Osteoblast (primary cell): ENCODE data around the gene GOLGA8O. TPM values are rescaled to one million over a fixed set of nuclear protein-coding genes. Genes with fewer than 3 reads are reported as not detected.
"Not testable (repeated sequence)": the region's sequence is repeated elsewhere in the genome, so short reads cannot be mapped to it uniquely, and the experiment has no call there.

Source experiments
- DNase-seq: peaks from one replicate; pipeline ENCODE4 v3.0.0; 2011; ENCODE audit warnings: low spot score, mixed read lengths; ENCODE audit not compliant: insufficient read length; ENCODE audit errors: missing footprints
- H2AFZ ChIP-seq: 2 replicates; pipeline ENCODE4 v1.6.0; 2011; ENCODE audit warnings: mild to moderate bottlenecking, low read length
- H3K27ac ChIP-seq: 2 replicates; pipeline ENCODE4 v1.5.1; 2011; ENCODE audit warnings: mild to moderate bottlenecking, low read depth, low read length, moderate library complexity
- H3K27me3 ChIP-seq: 2 replicates; pipeline ENCODE4 v1.6.0; 2012; ENCODE audit warnings: mild to moderate bottlenecking, control low read depth, inconsistent platforms, low read length, moderate library complexity; ENCODE audit not compliant: insufficient read depth
- H3K36me3 ChIP-seq: 2 replicates; pipeline ENCODE4 v1.5.1; 2011; ENCODE audit warnings: mild to moderate bottlenecking, low read length, control low read depth, moderate library complexity; ENCODE audit not compliant: insufficient read depth
- H3K4me1 ChIP-seq: 2 replicates; pipeline ENCODE4 v1.5.1; 2011; ENCODE audit warnings: mild to moderate bottlenecking, low read length, control low read depth, moderate library complexity; ENCODE audit not compliant: insufficient read depth
- H3K4me2 ChIP-seq: 2 replicates; pipeline ENCODE4 v1.6.0; 2011; ENCODE audit warnings: mild to moderate bottlenecking, low read length; ENCODE audit not compliant: insufficient read depth
- H3K4me3 ChIP-seq: fragments of 200-600 bp; sonication (generic); 3 replicates; pipeline ENCODE4 v1.5.1; 2012; ENCODE audit warnings: mild to moderate bottlenecking, low read length, inconsistent platforms; ENCODE audit not compliant: insufficient read depth
- H3K79me2 ChIP-seq: 2 replicates; pipeline ENCODE4 v1.6.0; 2012; ENCODE audit warnings: mild to moderate bottlenecking, low read length, control low read depth, inconsistent platforms; ENCODE audit not compliant: insufficient read depth
- H3K9me3 ChIP-seq: 2 replicates; pipeline ENCODE4 v1.5.1; 2011; ENCODE audit warnings: low read depth, low read length, control low read depth
- H4K20me1 ChIP-seq: 2 replicates; pipeline ENCODE4 v1.6.0; 2012; ENCODE audit warnings: mild to moderate bottlenecking, low read length, control low read depth; ENCODE audit not compliant: insufficient read depth
- CTCF ChIP-seq: IDR thresholded peaks from 2 replicates; pipeline ENCODE4 v1.5.1; 2011; ENCODE audit warnings: mild to moderate bottlenecking, low read depth, low read length, moderate library complexity; ENCODE audit errors: extremely low read depth
- total RNA-seq: library from RNA; depleted of rRNA; stranded (reverse); fragments of >200 nt; gene quantifications from 2 replicates; pipeline ENCODE4 v1.2.3, GENCODE V29; 2012

The GOLGA8O gene
- total RNA-seq, 1 donor = 1.1 TPM

DNA sequence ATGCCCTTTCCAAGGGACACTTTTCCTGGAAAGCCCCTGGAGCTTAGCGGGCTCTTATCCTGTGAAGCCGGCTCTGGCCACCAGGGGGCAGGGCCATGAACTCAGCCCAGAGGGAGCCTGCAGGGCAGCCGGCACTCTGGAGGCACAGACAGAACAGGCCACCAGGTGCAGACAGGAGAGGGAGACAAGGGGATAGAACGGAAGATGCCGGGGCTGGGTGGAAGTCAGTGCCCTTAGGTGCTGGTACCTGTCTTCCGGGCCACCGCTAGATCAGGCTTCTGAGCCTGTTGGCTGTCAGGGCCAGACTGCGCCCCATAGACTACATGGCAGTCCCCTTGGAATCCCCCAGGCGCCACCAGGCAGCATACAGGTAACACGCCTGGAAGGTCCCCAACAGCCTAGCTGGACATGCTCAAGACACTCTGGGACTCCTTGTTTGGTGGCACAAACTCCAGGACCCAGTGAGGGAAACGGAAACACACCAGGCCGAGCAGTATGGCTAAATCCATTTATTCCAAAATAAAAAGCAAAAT lies 14.9 kb downstream of the GOLGA8O start:
- not testable (repeated sequence) for H3K9me3 ChIP-seq, H3K4me3 ChIP-seq, DNase-seq, H3K36me3 ChIP-seq, H3K79me2 ChIP-seq, H3K27me3 ChIP-seq, H3K4me2 ChIP-seq, H3K4me1 ChIP-seq, H3K27ac ChIP-seq, H4K20me1 ChIP-seq, H2AFZ ChIP-seq

GRCh38 chr15:32434102-32434963 lies 21.1 kb downstream of the GOLGA8O start:
- not testable (repeated sequence) for H3K4me3 ChIP-seq, H3K4me1 ChIP-seq, H3K27ac ChIP-seq, H3K4me2 ChIP-seq, H3K9me3 ChIP-seq, H4K20me1 ChIP-seq, H3K27me3 ChIP-seq, DNase-seq, H3K79me2 ChIP-seq, H2AFZ ChIP-seq, H3K36me3 ChIP-seq

GRCh38 chr15:32427635-32428034 lies 27.8 kb downstream of the GOLGA8O start:
- not testable (repeated sequence) for H3K36me3 ChIP-seq

GRCh38 chr15:32426511-32426910 lies 28.9 kb downstream of the GOLGA8O start:
- H3K27me3 ChIP-seq, H3K79me2 ChIP-seq, H3K27ac ChIP-seq, DNase-seq, H3K36me3 ChIP-seq, H2AFZ ChIP-seq, H3K4me1 ChIP-seq, H3K9me3 ChIP-seq, H3K4me2 ChIP-seq, H4K20me1 ChIP-seq, H3K4me3 ChIP-seq: not testable (repeated sequence)

More at GRCh38 chr15:32427635-32428034, 27.8 kb downstream of the GOLGA8O start:
- not testable (repeated sequence) for H3K79me2 ChIP-seq, H3K27me3 ChIP-seq, H3K4me2 ChIP-seq, H3K4me3 ChIP-seq, DNase-seq, H4K20me1 ChIP-seq, H3K9me3 ChIP-seq, H3K4me1 ChIP-seq, H3K27ac ChIP-seq, H2AFZ ChIP-seq

DNA sequence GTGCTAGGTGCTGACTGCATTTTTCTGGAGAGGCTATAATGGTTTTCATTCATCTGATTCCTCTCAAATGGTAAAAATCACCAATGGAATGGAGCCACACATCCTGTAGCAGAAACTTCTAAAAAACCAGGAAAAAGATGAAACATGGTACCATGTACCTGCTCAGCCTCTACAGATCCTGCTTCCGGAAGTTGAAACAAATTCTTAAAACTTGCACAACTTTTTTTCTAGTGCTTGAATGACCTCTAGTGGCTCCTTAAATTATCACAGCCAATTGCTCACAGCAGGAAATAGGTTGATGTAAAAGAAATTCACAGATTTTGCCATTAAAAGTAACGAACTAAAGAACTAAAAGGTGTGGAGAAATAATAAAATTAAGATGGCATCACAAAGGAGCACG lies 47.5 kb downstream of the GOLGA8O start:
- H3K4me3 ChIP-seq, H3K9me3 ChIP-seq, H4K20me1 ChIP-seq, H3K4me2 ChIP-seq, H2AFZ ChIP-seq, H3K79me2 ChIP-seq, H3K36me3 ChIP-seq, H3K27me3 ChIP-seq, H3K27ac ChIP-seq, DNase-seq, H3K4me1 ChIP-seq: not testable (repeated sequence)
- TF ChIP-seq CTCF = peak; percentile 16

DNA sequence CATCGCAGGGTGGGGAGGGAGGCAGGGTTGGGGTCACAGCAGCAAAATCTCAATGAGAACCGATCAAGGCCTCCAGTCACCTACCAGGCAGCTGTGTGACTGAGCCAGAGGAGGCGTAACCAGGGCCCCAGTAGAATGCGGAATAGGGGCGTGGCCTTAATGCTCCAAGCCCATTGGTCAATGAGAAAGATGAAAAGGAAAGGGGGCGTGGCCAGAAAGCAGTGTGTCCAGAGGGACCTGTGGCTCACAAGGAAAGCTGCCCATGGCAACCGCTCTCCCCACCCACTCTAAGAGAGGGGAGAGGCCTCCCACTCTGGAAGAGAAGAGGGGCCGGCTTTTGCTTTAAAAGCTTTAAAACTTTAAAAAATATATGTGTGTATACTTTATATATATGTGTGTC lies 52.2 kb downstream of the GOLGA8O start, which contains the start of gene GOLGA8K:
TSS of gene GOLGA8K (minus strand) at position 101 of the 400 bp plus-strand sequence. CDS start at position 3, 98 bp downstream.
- H2AFZ ChIP-seq, H3K36me3 ChIP-seq, H3K9me3 ChIP-seq: not testable (repeated sequence)

GRCh38 chr15:32396522-32396921 lies 58.9 kb downstream of the GOLGA8O start:
- H3K27me3 ChIP-seq, H3K4me2 ChIP-seq, DNase-seq, H3K9me3 ChIP-seq, H3K27ac ChIP-seq, H3K79me2 ChIP-seq, H3K4me3 ChIP-seq, H2AFZ ChIP-seq, H3K4me1 ChIP-seq, H3K36me3 ChIP-seq, H4K20me1 ChIP-seq: not testable (repeated sequence)

More for the DNA sequence above, 52.2 kb downstream of the GOLGA8O start, which contains the start of gene GOLGA8K:
- H4K20me1 ChIP-seq, H3K4me2 ChIP-seq, H3K27ac ChIP-seq, H3K79me2 ChIP-seq, H3K4me1 ChIP-seq, H3K27me3 ChIP-seq, DNase-seq, H3K4me3 ChIP-seq: not testable (repeated sequence)
